Coronary artery (tissue), 2 donors: ENCODE results near the gene POC1A.

Source experiments
- DNase-seq: peaks from one replicate; pipeline ENCODE4 v3.0.0-alpha.2; 2017; ENCODE audit warnings: low spot score
- H3K27ac ChIP-seq, 2 donors: fragments of 200-600 bp; sonication (generic); one replicate each; pipeline ENCODE4 v1.5.1; 2016 to 2019
- H3K4me3 ChIP-seq: fragments of 200-600 bp; sonication (generic); 2 replicates; pipeline ENCODE4 v1.5.1; 2016; ENCODE audit warnings: mild to moderate bottlenecking, moderate library complexity
- TF ChIP-seq, protein P1 (sequence below): fragments of 200-600 bp; sonication (generic); IDR thresholded peaks from one replicate; pipeline ENCODE4 v1.5.1; 2019; ENCODE audit warnings: antibody characterized with exemption

Gene POC1A

DNA sequence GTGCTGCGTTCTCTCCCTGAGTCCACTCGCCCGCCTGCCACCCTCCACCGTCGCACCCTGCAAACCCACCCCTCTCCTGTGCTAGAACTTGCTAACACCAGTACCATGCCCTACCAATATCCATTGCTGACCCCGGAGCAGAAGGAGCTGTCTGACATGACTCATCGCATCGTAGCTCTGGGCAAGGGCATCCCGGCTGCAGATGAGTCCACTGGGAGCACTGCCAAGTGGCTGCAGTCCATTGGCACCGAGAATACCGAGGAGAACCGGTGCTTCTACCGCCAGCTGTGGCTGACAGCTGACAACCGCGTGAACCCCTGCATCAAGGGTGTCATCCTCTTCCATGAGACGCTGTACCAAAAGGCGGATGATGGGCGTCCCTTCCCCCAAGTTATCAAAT, 38.8 kb upstream of the POC1A start:
- Histone ChIP-seq H3K27ac (no peak overlapping the region), H3K4me3 (no peak overlapping the region)
- DNase-seq, result no peak
- TF ChIP-seq, protein P1, sequence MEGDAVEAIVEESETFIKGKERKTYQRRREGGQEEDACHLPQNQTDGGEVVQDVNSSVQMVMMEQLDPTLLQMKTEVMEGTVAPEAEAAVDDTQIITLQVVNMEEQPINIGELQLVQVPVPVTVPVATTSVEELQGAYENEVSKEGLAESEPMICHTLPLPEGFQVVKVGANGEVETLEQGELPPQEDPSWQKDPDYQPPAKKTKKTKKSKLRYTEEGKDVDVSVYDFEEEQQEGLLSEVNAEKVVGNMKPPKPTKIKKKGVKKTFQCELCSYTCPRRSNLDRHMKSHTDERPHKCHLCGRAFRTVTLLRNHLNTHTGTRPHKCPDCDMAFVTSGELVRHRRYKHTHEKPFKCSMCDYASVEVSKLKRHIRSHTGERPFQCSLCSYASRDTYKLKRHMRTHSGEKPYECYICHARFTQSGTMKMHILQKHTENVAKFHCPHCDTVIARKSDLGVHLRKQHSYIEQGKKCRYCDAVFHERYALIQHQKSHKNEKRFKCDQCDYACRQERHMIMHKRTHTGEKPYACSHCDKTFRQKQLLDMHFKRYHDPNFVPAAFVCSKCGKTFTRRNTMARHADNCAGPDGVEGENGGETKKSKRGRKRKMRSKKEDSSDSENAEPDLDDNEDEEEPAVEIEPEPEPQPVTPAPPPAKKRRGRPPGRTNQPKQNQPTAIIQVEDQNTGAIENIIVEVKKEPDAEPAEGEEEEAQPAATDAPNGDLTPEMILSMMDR, result no peak

DNA sequence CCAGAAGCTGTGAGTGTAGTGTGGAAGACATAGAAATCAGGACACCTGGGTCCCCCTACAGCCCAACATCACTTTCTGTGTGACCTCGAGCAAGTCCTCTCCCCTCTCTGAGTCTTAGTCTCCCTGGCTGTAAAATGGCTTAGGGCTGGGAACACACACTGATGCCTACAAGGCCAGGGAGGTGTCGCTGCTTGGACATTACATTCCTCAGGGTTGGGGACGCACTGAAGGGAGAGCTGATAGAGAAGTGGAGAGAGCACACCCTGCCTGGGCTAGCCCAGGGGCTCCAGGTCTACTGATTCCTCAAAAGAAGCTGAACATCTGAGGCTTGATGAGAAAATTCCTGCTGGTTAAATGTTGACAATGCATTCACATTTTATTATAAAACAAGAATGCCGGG, 37.4 kb upstream of the POC1A start:
- Histone ChIP-seq H3K27ac (no peak overlapping the region), H3K4me3 (no peak overlapping the region)
- DNase-seq, result no peak
- TF ChIP-seq, protein P1, result no peak

DNA sequence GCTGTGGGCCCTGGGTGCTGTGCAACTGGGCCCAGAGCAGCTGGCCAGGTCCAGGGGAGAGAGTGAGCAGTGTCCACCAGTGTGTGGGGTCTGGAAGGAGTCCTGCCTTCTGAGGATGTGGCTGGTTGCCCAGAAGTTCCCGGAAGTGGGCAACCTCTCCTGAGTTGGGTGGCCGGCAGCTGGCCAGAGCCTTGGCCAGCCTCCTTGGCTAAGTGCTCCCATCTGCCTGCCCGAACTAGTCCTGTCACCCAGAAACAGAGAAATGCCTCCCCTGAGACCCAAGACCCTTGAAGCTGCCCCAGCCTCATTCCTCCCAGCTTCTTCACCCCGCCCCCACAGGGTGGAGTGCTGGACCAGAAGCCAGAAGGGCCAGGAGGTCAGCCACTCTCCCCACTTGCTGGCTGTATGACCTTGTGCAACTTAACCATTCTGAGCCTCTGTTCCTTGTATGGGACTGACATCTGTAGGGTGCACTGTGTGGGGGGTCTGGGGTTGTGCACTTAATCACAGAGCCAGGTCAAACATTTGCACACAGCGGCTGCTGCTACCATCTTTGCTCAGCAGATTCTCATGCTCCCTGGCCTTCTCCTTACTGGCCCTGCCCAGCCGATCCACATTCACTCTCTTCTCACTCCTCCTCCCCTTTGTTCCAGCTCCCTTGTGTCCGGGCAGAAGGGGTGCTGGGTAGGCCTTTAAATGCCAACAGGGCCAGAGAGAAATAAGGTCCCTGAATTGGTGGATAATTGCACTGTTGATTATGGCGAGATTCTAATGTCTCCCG, 36.3 kb upstream of the POC1A start:
- no peak for DNase-seq
- TF ChIP-seq, protein P1, result no peak
- H3K27ac ChIP-seq, result peak overlapping the region; percentile 36 to 73
- no peak overlapping the region for H3K4me3 ChIP-seq

DNA sequence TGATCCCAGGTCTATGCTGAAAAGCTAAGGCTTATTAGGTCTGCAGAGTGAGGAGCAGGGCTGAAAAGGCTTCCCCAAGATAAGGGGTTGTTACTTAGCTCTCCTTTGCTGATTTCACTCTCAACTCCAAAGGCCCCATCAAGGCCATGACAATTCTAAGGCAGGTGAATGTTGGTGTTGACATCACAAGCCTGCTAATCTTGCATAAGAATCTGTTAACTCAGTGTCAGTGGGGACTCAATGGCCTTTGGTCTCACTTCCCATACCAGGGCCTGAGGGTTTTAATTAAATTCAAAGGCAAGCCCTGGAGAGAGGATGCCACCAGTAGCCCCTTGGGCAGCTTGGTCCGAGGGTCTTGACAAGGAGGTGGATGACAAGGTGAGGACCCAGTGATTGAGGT, 34.3 kb upstream of the POC1A start:
- TF ChIP-seq, protein P1, result no peak
- Histone ChIP-seq H3K27ac (no peak overlapping the region), H3K4me3 (no peak overlapping the region)
- no peak for DNase-seq

DNA sequence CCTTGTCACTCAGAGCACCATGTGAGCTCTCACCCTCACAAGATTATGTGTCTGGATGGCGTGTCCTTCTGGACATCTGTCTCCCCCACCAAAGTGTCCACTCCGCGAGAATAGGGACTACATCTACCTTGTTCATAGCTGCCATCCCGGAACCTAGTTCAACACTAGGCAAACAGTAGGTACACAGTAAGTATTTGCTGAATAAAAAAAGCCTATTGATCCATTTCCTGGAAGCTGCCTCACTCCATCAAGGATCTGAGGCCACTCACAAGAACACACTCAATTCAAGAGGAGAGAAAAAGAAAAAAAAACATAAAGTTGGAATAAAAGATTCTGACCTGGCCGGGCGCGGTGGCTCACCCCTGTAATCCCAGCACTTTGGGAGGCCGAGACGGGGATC, 32.5 kb upstream of the POC1A start:
- DNase-seq, result no peak
- H3K4me3 ChIP-seq, result no peak overlapping the region
- TF ChIP-seq, protein P1, result no peak
- no peak overlapping the region for H3K27ac ChIP-seq

DNA sequence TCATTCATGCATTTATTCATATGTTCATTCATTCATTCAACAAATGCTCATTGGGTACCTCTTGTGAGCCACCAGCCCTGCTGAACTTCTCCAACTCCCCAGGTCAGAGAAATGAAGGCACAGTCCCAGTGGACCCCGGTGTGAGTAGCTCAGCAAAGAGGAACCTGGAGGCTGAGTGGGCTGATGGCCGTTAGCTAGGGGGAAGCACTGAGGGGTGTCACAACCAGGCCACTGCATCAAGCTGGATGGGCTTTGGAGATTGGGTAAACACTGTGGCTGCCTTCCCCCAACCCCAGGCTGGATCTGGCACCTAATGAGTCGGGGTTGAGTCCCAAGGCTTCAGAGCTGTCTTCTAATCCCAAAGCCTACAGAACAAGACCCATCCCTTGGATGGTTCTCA, 31.6 kb upstream of the POC1A start:
- Histone ChIP-seq H3K4me3 (no peak overlapping the region), H3K27ac (no peak overlapping the region)
- TF ChIP-seq, protein P1, result no peak
- no peak for DNase-seq

DNA sequence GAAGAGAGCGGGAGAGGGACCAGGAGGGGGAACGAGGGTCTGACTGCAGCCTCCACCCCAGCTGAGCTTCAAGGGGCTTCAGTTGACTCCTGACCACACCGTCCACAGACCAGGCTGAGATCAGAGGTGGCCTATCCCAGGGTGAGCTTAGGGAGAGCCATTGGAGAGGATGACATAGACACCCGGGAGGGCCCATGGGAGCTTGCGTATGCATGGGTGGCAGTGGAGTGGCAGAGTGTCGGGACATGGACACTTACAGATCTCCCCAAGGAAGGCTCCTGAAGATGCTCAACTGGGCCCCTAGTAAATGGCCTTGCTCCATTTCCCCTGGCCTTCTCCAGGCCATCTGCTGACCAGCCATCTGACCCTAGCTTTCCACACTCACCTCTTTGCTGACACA, 31.1 kb upstream of the POC1A start:
- TF ChIP-seq, protein P1, result no peak
- DNase-seq, result no peak
- Histone ChIP-seq H3K4me3 (no peak overlapping the region), H3K27ac (no peak overlapping the region)
